ENCODE results near the gene FAM89B. TPM values are rescaled to one million over a fixed set of nuclear protein-coding genes. Genes with fewer than 3 reads are reported as not detected.

Gene FAM89B
- total RNA-seq, 1 donor from 2014 or later: 62.4 TPM

DNA sequence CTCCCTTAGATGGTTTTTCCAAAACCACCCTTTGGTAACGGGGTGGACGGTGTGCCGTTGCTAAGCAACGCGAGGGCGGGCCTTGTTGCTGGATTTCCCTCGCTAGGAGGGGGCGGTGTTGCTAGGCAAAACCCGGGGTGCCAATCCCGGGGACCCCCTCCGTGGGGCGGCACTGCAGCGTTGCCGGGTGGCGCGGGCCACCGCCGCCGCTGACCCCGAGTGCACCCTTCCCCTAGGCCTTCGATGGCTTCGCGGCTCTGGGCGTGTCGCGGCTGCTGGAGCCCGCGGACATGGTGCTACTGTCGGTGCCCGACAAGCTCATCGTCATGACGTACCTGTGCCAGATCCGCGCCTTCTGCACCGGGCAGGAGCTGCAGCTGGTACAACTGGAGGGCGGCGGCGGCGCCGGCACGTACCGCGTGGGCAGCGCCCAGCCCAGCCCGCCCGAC lies 12.4 kb downstream of the FAM89B start:
- no peak overlapping the region for H3K27ac ChIP-seq

DNA sequence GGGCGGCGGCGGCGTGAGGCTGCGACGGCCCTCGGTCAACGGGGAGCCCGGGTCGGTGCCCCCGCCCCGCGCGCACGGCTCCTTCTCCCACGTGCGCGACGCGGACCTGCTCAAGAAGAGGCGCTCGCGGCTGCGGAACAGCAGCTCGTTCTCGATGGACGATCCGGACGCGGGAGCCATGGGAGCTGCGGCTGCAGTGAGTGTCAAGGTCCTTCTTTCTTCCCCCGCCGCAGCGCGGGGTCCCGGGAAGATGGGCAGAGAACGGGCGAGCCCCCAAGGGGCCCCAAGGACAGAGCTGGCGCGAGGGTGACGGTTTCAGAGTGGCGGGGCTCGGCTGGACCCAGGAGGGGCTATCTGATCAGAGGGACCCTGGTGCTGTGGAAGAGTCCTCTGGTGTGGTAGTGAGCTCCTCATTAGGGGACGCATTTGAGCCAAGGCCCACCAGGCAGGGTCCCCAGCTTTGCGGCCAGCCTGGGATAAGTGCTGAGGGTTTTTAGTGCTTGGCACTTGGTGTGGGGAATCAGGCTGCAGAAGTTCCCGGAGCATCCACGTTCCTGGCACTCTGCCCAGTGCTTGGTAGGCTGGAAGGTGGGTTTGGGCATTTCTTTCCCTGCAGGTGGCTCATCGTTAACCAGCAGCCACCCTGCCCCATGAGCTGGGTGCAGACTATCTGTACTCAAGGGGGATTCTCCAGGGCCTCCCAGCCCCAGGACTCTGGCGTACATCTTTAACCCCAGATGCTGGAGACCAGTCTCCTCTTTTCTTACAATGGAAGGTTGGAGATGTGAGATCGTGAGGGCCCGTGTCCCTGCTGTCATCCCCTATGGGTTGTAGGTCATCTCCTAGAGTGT lies 13.3 kb downstream of the FAM89B start:
- intact Hi-C loops (cut with DNase I): no loop called here
- Histone ChIP-seq H3K4me1 (peaks cover 11% of the 10 kb centered on the region), H3K9me3 (no peaks in the 10 kb centered on the region), H3K36me3 (peaks cover 3 to 29% of the 10 kb centered on the region in 2 donors), H3K27me3 (no peaks in the 10 kb centered on the region), H3K4me3 (no peak overlapping the region), H3K27ac (no peak overlapping the region)
- DNase-seq (ENCODE audit: extremely low spot score in 2 of 2): no peak
- TF ChIP-seq POLR2AphosphoS5 (IDR thresholded peaks at IDR 0.05; ENCODE audit: insufficient read depth in 1 of 2, low read depth in 1 of 2): no peak
- TF ChIP-seq, protein P1, sequence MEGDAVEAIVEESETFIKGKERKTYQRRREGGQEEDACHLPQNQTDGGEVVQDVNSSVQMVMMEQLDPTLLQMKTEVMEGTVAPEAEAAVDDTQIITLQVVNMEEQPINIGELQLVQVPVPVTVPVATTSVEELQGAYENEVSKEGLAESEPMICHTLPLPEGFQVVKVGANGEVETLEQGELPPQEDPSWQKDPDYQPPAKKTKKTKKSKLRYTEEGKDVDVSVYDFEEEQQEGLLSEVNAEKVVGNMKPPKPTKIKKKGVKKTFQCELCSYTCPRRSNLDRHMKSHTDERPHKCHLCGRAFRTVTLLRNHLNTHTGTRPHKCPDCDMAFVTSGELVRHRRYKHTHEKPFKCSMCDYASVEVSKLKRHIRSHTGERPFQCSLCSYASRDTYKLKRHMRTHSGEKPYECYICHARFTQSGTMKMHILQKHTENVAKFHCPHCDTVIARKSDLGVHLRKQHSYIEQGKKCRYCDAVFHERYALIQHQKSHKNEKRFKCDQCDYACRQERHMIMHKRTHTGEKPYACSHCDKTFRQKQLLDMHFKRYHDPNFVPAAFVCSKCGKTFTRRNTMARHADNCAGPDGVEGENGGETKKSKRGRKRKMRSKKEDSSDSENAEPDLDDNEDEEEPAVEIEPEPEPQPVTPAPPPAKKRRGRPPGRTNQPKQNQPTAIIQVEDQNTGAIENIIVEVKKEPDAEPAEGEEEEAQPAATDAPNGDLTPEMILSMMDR (IDR thresholded peaks at IDR 0.05): no peak
- TF ChIP-seq POLR2A (IDR thresholded peaks at IDR 0.05): no peak

More for the DNA sequence above, 12.4 kb downstream of the FAM89B start:
- intact Hi-C loops (cut with DNase I): no loop called here
- no peaks in the 10 kb centered on the region for H3K27me3 ChIP-seq
- no peak for DNase-seq (ENCODE audit: extremely low spot score in 2 of 2)
- H3K36me3 ChIP-seq: peaks cover 3 to 38% of the 10 kb centered on the region in 2 donors
- no peak overlapping the region for H3K4me3 ChIP-seq
- H3K4me1 ChIP-seq: peaks cover 11% of the 10 kb centered on the region
- TF ChIP-seq, protein P1 (IDR thresholded peaks at IDR 0.05): no peak
- no peaks in the 10 kb centered on the region for H3K9me3 ChIP-seq

GRCh38 chr11:65586247-65586630 lies 13.9 kb downstream of the FAM89B start:
- Histone ChIP-seq H3K4me1 (peaks cover 11% of the 10 kb centered on the region), H3K9me3 (no peaks in the 10 kb centered on the region), H3K27me3 (no peaks in the 10 kb centered on the region), H3K27ac (no peak overlapping the region), H3K36me3 (peaks cover 0 to 26% of the 10 kb centered on the region in 2 donors), H3K4me3 (no peak overlapping the region)
- intact Hi-C loops (cut with DNase I): no loop called here
- DNase-seq (ENCODE audit: extremely low spot score in 2 of 2): no peak
- no peak for TF ChIP-seq POLR2A (IDR thresholded peaks at IDR 0.05)
- TF ChIP-seq, protein P1 (IDR thresholded peaks at IDR 0.05): no peak
- no peak for TF ChIP-seq POLR2AphosphoS5 (IDR thresholded peaks at IDR 0.05; ENCODE audit: insufficient read depth in 1 of 2, low read depth in 1 of 2)

DNA sequence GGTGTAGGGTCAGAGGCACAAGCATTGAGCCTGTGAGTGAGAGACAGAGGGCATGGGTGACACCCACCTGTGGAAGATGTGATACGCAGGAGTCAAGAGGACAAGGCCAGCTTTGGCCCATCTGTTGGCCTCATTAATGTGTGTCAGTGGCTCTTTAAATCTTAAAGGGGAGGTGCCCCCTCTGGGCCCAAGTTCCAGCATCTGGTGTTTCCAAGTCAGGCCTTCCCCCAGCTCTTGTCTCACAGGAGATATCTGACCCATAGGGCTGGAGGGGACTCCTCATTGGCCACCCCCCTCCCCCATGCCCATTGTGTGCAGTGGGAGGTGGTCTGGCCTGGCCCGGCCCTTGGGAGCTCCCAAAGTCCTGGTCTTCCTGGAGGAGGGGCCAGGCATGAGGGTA lies 14.3 kb downstream of the FAM89B start:
- no peaks in the 10 kb centered on the region for H3K27me3 ChIP-seq
- H3K4me3 ChIP-seq: no peak overlapping the region
- H3K27ac ChIP-seq: no peak overlapping the region
- intact Hi-C loops (cut with DNase I): no loop called here
- H3K4me1 ChIP-seq: peaks cover 11% of the 10 kb centered on the region
- no peaks in the 10 kb centered on the region for H3K9me3 ChIP-seq
- DNase-seq (ENCODE audit: extremely low spot score in 2 of 2): no peak
- H3K36me3 ChIP-seq: peaks cover 0 to 24% of the 10 kb centered on the region in 2 donors
- no peak for TF ChIP-seq POLR2A (IDR thresholded peaks at IDR 0.05)
- TF ChIP-seq, protein P1 (IDR thresholded peaks at IDR 0.05): no peak
- no peak for TF ChIP-seq POLR2AphosphoS5 (IDR thresholded peaks at IDR 0.05; ENCODE audit: insufficient read depth in 1 of 2, low read depth in 1 of 2)

Measured in vagina (tissue), 2 donors.